IMR-90 (cell line): ENCODE results near the gene HOXA13. TPM values are rescaled to one million over a fixed set of nuclear protein-coding genes. Genes with fewer than 3 reads are reported as not detected.

Source experiments
- ATAC-seq: fragments of 200-7000 bp; cut with Tn5 transposase; 2 replicates; pipeline ENCODE4 v1.9.1; 2020; ENCODE audit warnings: low read depth, mild to moderate bottlenecking, moderate library complexity
- BruUV-seq: library from RNA; stranded (reverse); fragments of 400-500 nt; replicated peaks from 2 replicates; lab custom pipeline; 2021; lab: Mats Ljungman, UMichigan
- CTCF ChIA-PET: fragments of 300-600 bp; formaldehyde crosslinking; extraction: SDS; loops from one replicate; lab custom pipeline; 2021; ENCODE audit warnings: antibody characterized with exemption; lab: Yijun Ruan, JAX
- POLR2A ChIA-PET: fragments of 300-600 bp; sonication (Branson Sonifier 250); formaldehyde crosslinking; loops from one replicate; lab custom pipeline; 2022; ENCODE audit warnings: antibody characterized with exemption; ENCODE audit not compliant: unreplicated experiment; lab: Charles Lee
- DNase-seq: peaks from one replicate; pipeline ENCODE4 v3.0.0; 2013
- H2AFZ ChIP-seq: replicated peaks from 2 replicates; pipeline ENCODE3; 2013; ENCODE audit warnings: low read length, mild to moderate bottlenecking; ENCODE audit not compliant: poor library complexity
- H2AK5ac ChIP-seq: 2 replicates; pipeline ENCODE4 v1.6.1; 2013; ENCODE audit warnings: low read depth, low read length, inconsistent platforms
- H2AK9ac ChIP-seq: replicated peaks from 2 replicates; pipeline ENCODE3; 2013; ENCODE audit warnings: mild to moderate bottlenecking, low read depth, low read length, moderate library complexity; ENCODE audit not compliant: poor library complexity
- H2BK120ac ChIP-seq: 2 replicates; pipeline ENCODE4 v1.6.1; 2013; ENCODE audit warnings: low read depth, low read length, inconsistent platforms
- H2BK15ac ChIP-seq: 3 replicates; pipeline ENCODE4 v1.6.1; 2013; ENCODE audit warnings: low read depth, low read length, inconsistent platforms
- H2BK20ac ChIP-seq: 2 replicates; pipeline ENCODE4 v1.6.1; 2013; ENCODE audit warnings: low read depth, mild to moderate bottlenecking, inconsistent platforms, low read length, moderate library complexity
- H2BK5ac ChIP-seq: 2 replicates; pipeline ENCODE4 v1.6.1; 2013; ENCODE audit warnings: mild to moderate bottlenecking, low read depth, low read length, inconsistent platforms; ENCODE audit not compliant: poor library complexity, severe bottlenecking
- H3K14ac ChIP-seq: replicated peaks from 2 replicates; pipeline ENCODE4 v1.6.1; 2013; ENCODE audit warnings: low read depth, low read length, inconsistent platforms
- H3K18ac ChIP-seq: 2 replicates; pipeline ENCODE4 v1.6.1; 2013; ENCODE audit warnings: low read depth, low read length, control low read depth
- H3K23ac ChIP-seq: 2 replicates; pipeline ENCODE4 v1.6.1; 2013; ENCODE audit warnings: low read depth, low read length, inconsistent platforms
- H3K27ac ChIP-seq: 2 replicates; pipeline ENCODE4 v1.5.1; 2013; ENCODE audit warnings: mild to moderate bottlenecking, control low read depth, low read length; ENCODE audit not compliant: insufficient read depth
- H3K27me3 ChIP-seq: 2 replicates; pipeline ENCODE4 v1.6.1; 2013; ENCODE audit warnings: low read length; ENCODE audit not compliant: control insufficient read depth, insufficient read depth
- H3K36me3 ChIP-seq: 2 replicates; pipeline ENCODE4 v1.6.1; 2013; ENCODE audit warnings: low read length, mixed read lengths; ENCODE audit not compliant: control insufficient read depth, insufficient read depth
- H3K4ac ChIP-seq: 2 replicates; pipeline ENCODE4 v1.6.1; 2013; ENCODE audit warnings: low read depth, low read length, inconsistent platforms
- H3K4me1 ChIP-seq: 2 replicates; pipeline ENCODE4 v1.6.1; 2013; ENCODE audit warnings: low read length, mixed read lengths; ENCODE audit not compliant: control insufficient read depth, insufficient read depth
- H3K4me2 ChIP-seq: 2 replicates; pipeline ENCODE4 v1.6.1; 2013; ENCODE audit warnings: low read depth, mild to moderate bottlenecking, control low read depth, low read length, moderate library complexity
- H3K4me3 ChIP-seq: 2 replicates; pipeline ENCODE4 v1.5.1; 2013; ENCODE audit warnings: low read depth, mild to moderate bottlenecking, control low read depth, low read length, moderate library complexity; ENCODE audit not compliant: insufficient read depth
- H3K56ac ChIP-seq: 2 replicates; pipeline ENCODE4 v1.6.1; 2013; ENCODE audit warnings: low read length, inconsistent platforms; ENCODE audit not compliant: insufficient read depth; ENCODE audit errors: extremely low read depth
- H3K79me1 ChIP-seq, 2 experiments: 2 replicates each; pipeline ENCODE4 v1.6.1; 2013; ENCODE audit warnings: low read length in 2 of 2, inconsistent platforms in 1 of 2, low read depth in 1 of 2
- H3K9ac ChIP-seq: 2 replicates; pipeline ENCODE4 v1.6.1; 2013; ENCODE audit warnings: low read depth, low read length, control low read depth
- H3K9me1 ChIP-seq: 2 replicates; pipeline ENCODE4 v1.6.1; 2013; ENCODE audit warnings: low read length, inconsistent platforms; ENCODE audit not compliant: insufficient read depth
- H3K9me3 ChIP-seq: 2 replicates; pipeline ENCODE4 v1.6.1; 2013; ENCODE audit warnings: low read length; ENCODE audit not compliant: control insufficient read depth, insufficient read depth
- H4K20me1 ChIP-seq: 2 replicates; pipeline ENCODE4 v1.6.1; 2013; ENCODE audit warnings: low read length, inconsistent platforms; ENCODE audit not compliant: insufficient read depth
- H4K5ac ChIP-seq: 2 replicates; pipeline ENCODE4 v1.6.1; 2013; ENCODE audit warnings: mild to moderate bottlenecking, low read depth, low read length, control low read depth
- H4K8ac ChIP-seq, 2 experiments: 2 replicates each; pipeline ENCODE4 v1.6.1; 2013; ENCODE audit warnings: low read depth in 2 of 2, low read length in 2 of 2, control low read depth in 1 of 2, inconsistent platforms in 1 of 2
- H4K91ac ChIP-seq: 2 replicates; pipeline ENCODE4 v1.6.1; 2013; ENCODE audit warnings: low read depth, low read length, inconsistent platforms; ENCODE audit not compliant: insufficient read depth
- CHD1 ChIP-seq: IDR thresholded peaks from 2 replicates; pipeline ENCODE4 v1.6.1; 2012; ENCODE audit warnings: low read depth, low read length, improper control_type of control experiment
- CTCF ChIP-seq: conservative IDR thresholded peaks from 2 replicates; pipeline ENCODE4 v1.5.1; 2012; ENCODE audit warnings: mild to moderate bottlenecking, low read depth, low read length, improper control_type of control experiment
- MAFK ChIP-seq: IDR thresholded peaks from 2 replicates; pipeline ENCODE4 v1.6.1; 2012; ENCODE audit warnings: low read depth, low read length, improper control_type of control experiment
- MAZ ChIP-seq: IDR thresholded peaks from 2 replicates; pipeline ENCODE4 v1.6.1; 2012; ENCODE audit warnings: low read depth, mild to moderate bottlenecking, low read length, improper control_type of control experiment, moderate library complexity, borderline replicate concordance
- MXI1 ChIP-seq: IDR thresholded peaks from 2 replicates; pipeline ENCODE4 v1.6.1; 2012; ENCODE audit warnings: low read depth, mild to moderate bottlenecking, low read length, moderate library complexity, borderline replicate concordance
- NFE2L2 ChIP-seq: fragments of 150-350 bp; IDR thresholded peaks from 2 replicates; pipeline ENCODE4 v1.6.1; 2016; ENCODE audit warnings: low read depth, mild to moderate bottlenecking, low read length
- POLR2A ChIP-seq: IDR thresholded peaks from 2 replicates; pipeline ENCODE4 v1.6.1; 2012; ENCODE audit warnings: mild to moderate bottlenecking, low read depth, low read length
- RAD21 ChIP-seq: IDR thresholded peaks from 2 replicates; pipeline ENCODE4 v1.6.1; 2012; ENCODE audit warnings: low read length, improper control_type of control experiment
- RFX5 ChIP-seq: IDR thresholded peaks from 2 replicates; pipeline ENCODE4 v1.8.0; 2012; ENCODE audit warnings: low read depth, mild to moderate bottlenecking, low read length, moderate library complexity
- SMC3 ChIP-seq: fragments of 150-350 bp; IDR thresholded peaks from 2 replicates; pipeline ENCODE4 v1.6.1; 2016; ENCODE audit warnings: low read depth, mild to moderate bottlenecking, antibody characterized with exemption, low read length, moderate library complexity
- USF2 ChIP-seq: fragments of 150-350 bp; IDR thresholded peaks from 2 replicates; pipeline ENCODE4 v1.6.1; 2017; ENCODE audit warnings: mild to moderate bottlenecking, antibody characterized with exemption, low read length, low read depth
- WGBS, 2 experiments: methylation state at CpG; one replicate each; pipeline versions ENCODE4 v1.1.5 to v1.1.7; 2013; ENCODE audit warnings: missing lambda C conversion rate in 2 of 2; ENCODE audit not compliant: insufficient read length in 1 of 2; ENCODE audit errors: extremely low coverage in 2 of 2; 5-methylcytosine and 5-hydroxymethylcytosine counted together
- dilution Hi-C: fragments of 300-500 bp; cut with HindIII; formaldehyde crosslinking; loops from one replicate; pipeline ENCODE4 v1.14.3; 2018; ENCODE audit warnings: low sequenced_read_pairs; ENCODE audit not compliant: unreplicated experiment
- in situ Hi-C: fragments of 300-500 bp; cut with MboI; formaldehyde crosslinking; loops from 3 replicates; pipeline ENCODE4 v1.14.3; 2019; ENCODE audit warnings: low sequenced_read_pairs, inconsistent platforms, mixed read lengths
- intact Hi-C: fragments of 100-400 bp; cut with micrococcal nuclease; formaldehyde crosslinking; loops from 2 replicates; pipeline ENCODE4 v1.10.0; 2022
- polyA plus RNA-seq, 3 experiments: library from polyadenylated mRNA; depleted of rRNA; stranded (reverse); fragments of >200 nt; gene quantifications; 2 replicates each; pipeline ENCODE4 v1.2.3, GENCODE V29; 2012; ENCODE audit warnings: low replicate concordance in 1 of 3
- total RNA-seq: library from RNA; depleted of rRNA; stranded (reverse); fragments of >200 nt; gene quantifications from 2 replicates; pipeline ENCODE4 v1.2.3, GENCODE V29; 2012
- TF ChIP-seq, protein P1 (sequence below): fragments of 150-350 bp; IDR thresholded peaks from 2 replicates; pipeline ENCODE4 v1.6.1; 2016; ENCODE audit warnings: low read depth, mild to moderate bottlenecking, low read length, moderate library complexity, borderline replicate concordance

Gene HOXA13
- total and polyA plus RNA-seq, 2 of the 4 experiments (the other 2 are of a cell fraction) = not detected

DNA sequence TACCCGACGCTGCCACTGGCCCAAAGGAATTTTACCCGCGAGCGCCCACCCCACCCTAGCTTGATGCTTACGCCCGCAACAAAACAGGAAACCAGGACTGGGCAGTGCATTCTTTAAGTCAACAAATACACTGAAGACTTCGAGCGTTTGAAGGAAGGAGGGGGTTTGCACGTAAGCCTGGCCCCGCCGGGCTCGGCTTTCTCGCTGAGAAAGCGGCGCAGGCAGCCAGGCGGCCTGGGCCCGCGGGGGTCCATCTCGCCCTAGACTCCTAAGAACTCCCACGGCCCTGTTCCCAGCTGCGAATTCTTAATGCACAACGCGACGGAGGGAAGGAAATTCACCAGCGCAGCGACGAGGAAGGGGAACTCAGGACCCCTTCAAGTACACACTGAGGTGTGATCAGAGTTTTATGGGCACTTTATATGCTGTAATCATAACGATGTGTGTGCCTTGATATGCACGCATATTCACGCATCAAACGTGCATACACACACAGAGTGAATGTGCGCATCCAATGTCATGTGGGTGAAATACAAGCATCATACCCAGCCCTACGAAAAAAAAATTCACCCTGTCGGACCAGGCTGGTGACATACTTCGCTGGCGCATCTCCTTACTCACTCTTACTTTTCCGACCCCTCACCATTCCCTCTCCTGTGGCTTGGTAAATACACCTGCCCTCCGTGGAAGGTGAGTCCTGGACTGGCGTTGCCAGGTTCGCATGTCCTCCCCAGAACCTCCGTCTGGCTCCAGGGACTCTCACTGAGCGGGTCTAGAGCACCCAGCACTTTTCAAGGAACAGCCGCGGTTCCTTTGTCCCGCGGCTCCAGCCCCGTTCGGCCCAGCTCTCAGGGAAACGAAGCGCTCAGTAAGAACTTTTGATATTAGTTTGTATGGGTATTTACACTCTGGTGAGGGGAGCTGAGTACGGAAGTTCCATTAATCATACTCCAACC is 5.7 kb upstream of the HOXA13 start:
- no peak overlapping the region for H3K27ac ChIP-seq
- no TSS peak for BruUV-seq
- no peak overlapping the region for H2BK5ac ChIP-seq
- H3K36me3 ChIP-seq = no peaks in the 10 kb centered on the region
- H2AK5ac ChIP-seq = no peak overlapping the region
- 4% methylated on average over 18 of the region's 52 CpGs; no CpG with 5 or more reads in 1 of the 2 experiments for WGBS, 2 experiments
- no peak overlapping the region for H4K8ac ChIP-seq
- intact Hi-C loops (no loop called here), in situ Hi-C loops (loop anchor here (10.0 kb wide), 1 partner anchor 569 kb away; no protein-coding TSS in a partner anchor), dilution Hi-C loops (no loop called here)
- ChIA-PET CTCF (interaction anchor here (0.7 to 1.1 kb wide), 2 partner anchors 9 kb away, joined by 3 read pairs; no protein-coding TSS in a partner anchor), POLR2A (no interaction called here)
- no peak overlapping the region for H2BK20ac ChIP-seq
- peak overlapping the region; percentile 87 for H3K23ac ChIP-seq
- no peak overlapping the region for H2BK120ac ChIP-seq
- no peak overlapping the region for H4K5ac ChIP-seq
- H3K4me2 ChIP-seq = no peak overlapping the region; the same call in 1 of the 2 replicates
- H3K27me3 ChIP-seq = peaks cover 95% of the 10 kb centered on the region
- peaks cover 21% of the 10 kb centered on the region for H4K20me1 ChIP-seq
- H2BK15ac ChIP-seq = no peak overlapping the region
- no peak overlapping the region for H3K4me3 ChIP-seq
- H2AK9ac ChIP-seq = no peak overlapping the region
- H3K4ac ChIP-seq = no peak overlapping the region
- peaks cover 2% of the 10 kb centered on the region; the same call in 1 of the 2 replicates for H3K4me1 ChIP-seq
- H3K18ac ChIP-seq = no peak overlapping the region
- no peak overlapping the region for H3K9ac ChIP-seq
- H2AFZ ChIP-seq = peak overlapping the region; percentile 59
- H4K91ac ChIP-seq = no peak overlapping the region
- no peak overlapping the region for H3K56ac ChIP-seq
- DNase-seq = no peak
- TF ChIP-seq POLR2A (no peak), MXI1 (no peak), USF2 (no peak), CHD1 (no peak), SMC3 (no peak), RAD21 (no peak), RFX5 (no peak), MAFK (no peak), NFE2L2 (no peak), CTCF (no peak), MAZ (no peak)
- TF ChIP-seq, protein P1, sequence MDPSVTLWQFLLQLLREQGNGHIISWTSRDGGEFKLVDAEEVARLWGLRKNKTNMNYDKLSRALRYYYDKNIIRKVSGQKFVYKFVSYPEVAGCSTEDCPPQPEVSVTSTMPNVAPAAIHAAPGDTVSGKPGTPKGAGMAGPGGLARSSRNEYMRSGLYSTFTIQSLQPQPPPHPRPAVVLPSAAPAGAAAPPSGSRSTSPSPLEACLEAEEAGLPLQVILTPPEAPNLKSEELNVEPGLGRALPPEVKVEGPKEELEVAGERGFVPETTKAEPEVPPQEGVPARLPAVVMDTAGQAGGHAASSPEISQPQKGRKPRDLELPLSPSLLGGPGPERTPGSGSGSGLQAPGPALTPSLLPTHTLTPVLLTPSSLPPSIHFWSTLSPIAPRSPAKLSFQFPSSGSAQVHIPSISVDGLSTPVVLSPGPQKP = no peak
- peaks cover 3% of the 10 kb centered on the region; the same call in 1 of the 2 replicates for H3K9me1 ChIP-seq
- H3K9me3 ChIP-seq = peaks cover 7% of the 10 kb centered on the region; the same call in 1 of the 2 replicates
- no peaks in the 10 kb centered on the region for H3K79me1 ChIP-seq
- H3K14ac ChIP-seq = no peak overlapping the region
- ATAC-seq = no peak
